Suprapubic skin (tissue), 4 donors: ENCODE results near the gene ESF1. TPM values are rescaled to one million over a fixed set of nuclear protein-coding genes. Genes with fewer than 3 reads are reported as not detected.

ENCODE experiments used
- DNase-seq, 2 donors: peaks; one replicate each; pipeline ENCODE4 v3.0.0-alpha.2; 2019; ENCODE audit warnings: low spot score in 2 of 2
- H3K27ac ChIP-seq: fragments of 200-600 bp; sonication (generic); one replicate; pipeline ENCODE4 v1.5.1; 2019
- H3K27me3 ChIP-seq: fragments of 200-600 bp; sonication (generic); one replicate; pipeline ENCODE4 v1.5.1; 2019
- H3K36me3 ChIP-seq: fragments of 200-600 bp; sonication (generic); one replicate; pipeline ENCODE4 v1.5.1; 2019
- H3K4me1 ChIP-seq: fragments of 200-600 bp; sonication (generic); one replicate; pipeline ENCODE4 v1.5.1; 2019
- H3K4me3 ChIP-seq: fragments of 200-600 bp; sonication (generic); one replicate; pipeline ENCODE4 v1.5.1; 2019; ENCODE audit warnings: mild to moderate bottlenecking
- H3K9me3 ChIP-seq: fragments of 200-600 bp; sonication (generic); one replicate; pipeline ENCODE4 v1.5.1; 2019
- EP300 ChIP-seq: sonication (generic); formaldehyde crosslinking; IDR thresholded peaks from one replicate; pipeline ENCODE4 v1.6.1; 2017; ENCODE audit warnings: antibody characterized with exemption
- POLR2A ChIP-seq, 2 donors: fragments of 450-650 bp; IDR thresholded peaks; one replicate each; pipeline ENCODE4 v1.6.1; 2017; ENCODE audit warnings: antibody characterized with exemption in 2 of 2, mild to moderate bottlenecking in 2 of 2, moderate library complexity in 2 of 2
- POLR2AphosphoS5 ChIP-seq, 3 donors: sonication (generic); formaldehyde crosslinking; IDR thresholded peaks; one replicate each; pipeline ENCODE4 v1.6.1; 2017; ENCODE audit warnings: antibody characterized with exemption in 3 of 3
- WGBS: methylation state at CpG from one replicate; pipeline ENCODE4 v1.1.5; 2018; 5-methylcytosine and 5-hydroxymethylcytosine counted together
- total RNA-seq, 4 donors: library from RNA; depleted of rRNA; stranded (reverse); fragments of >200 nt; gene quantifications; one replicate each; pipeline ENCODE4 v1.1.0, GENCODE V29; 2016
- TF ChIP-seq, protein P1 (sequence below), 2 donors: fragments of 200-600 bp in 1 of 2; fragments of 450-650 bp in 1 of 2; sonication (generic) in 1 of 2; IDR thresholded peaks; one replicate each; pipeline ENCODE4 v1.5.1; 2016 to 2019; ENCODE audit warnings: antibody characterized with exemption in 2 of 2, mild to moderate bottlenecking in 1 of 2, moderate library complexity in 1 of 2

The ESF1 gene
- total RNA-seq, 4 donors from 2014 or later = 9.0 to 20.4 (median 10.9) TPM

DNA sequence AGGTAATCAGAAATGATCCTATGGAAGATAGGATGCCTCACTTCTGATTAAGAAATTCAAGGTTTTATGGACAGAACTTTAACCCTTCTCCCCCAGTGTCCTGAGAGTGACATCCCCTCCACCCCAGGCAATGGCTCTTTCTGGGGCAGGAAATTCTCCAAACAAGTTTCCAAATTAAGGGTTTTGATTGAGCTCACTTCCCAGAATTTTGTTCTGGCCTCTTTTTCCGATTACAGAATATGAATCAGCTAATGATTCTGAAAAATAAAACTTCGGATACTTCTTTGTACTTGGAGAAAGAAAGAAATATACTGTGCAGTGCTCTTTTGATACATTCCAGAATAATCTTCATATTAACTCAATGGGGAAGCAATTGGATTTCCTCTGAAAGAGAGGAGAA lies 113.2 kb downstream of the ESF1 start:
- 48% methylated on average over 2 of the region's 2 CpGs for WGBS
- peak overlapping the region; percentile 56 for H3K27ac ChIP-seq
- no peaks in the 10 kb centered on the region for H3K9me3 ChIP-seq
- H3K27me3 ChIP-seq = no peaks in the 10 kb centered on the region
- H3K4me3 ChIP-seq = no peak overlapping the region
- no peaks in the 10 kb centered on the region for H3K36me3 ChIP-seq
- H3K4me1 ChIP-seq = peaks cover 14% of the 10 kb centered on the region
- TF ChIP-seq POLR2A (IDR thresholded peaks at IDR 0.05) (no peak), POLR2AphosphoS5 (IDR thresholded peaks at IDR 0.05) (no peak), EP300 (no peak)
- TF ChIP-seq, protein P1, sequence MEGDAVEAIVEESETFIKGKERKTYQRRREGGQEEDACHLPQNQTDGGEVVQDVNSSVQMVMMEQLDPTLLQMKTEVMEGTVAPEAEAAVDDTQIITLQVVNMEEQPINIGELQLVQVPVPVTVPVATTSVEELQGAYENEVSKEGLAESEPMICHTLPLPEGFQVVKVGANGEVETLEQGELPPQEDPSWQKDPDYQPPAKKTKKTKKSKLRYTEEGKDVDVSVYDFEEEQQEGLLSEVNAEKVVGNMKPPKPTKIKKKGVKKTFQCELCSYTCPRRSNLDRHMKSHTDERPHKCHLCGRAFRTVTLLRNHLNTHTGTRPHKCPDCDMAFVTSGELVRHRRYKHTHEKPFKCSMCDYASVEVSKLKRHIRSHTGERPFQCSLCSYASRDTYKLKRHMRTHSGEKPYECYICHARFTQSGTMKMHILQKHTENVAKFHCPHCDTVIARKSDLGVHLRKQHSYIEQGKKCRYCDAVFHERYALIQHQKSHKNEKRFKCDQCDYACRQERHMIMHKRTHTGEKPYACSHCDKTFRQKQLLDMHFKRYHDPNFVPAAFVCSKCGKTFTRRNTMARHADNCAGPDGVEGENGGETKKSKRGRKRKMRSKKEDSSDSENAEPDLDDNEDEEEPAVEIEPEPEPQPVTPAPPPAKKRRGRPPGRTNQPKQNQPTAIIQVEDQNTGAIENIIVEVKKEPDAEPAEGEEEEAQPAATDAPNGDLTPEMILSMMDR (IDR thresholded peaks at IDR 0.05) = no peak
- no peak for DNase-seq

DNA sequence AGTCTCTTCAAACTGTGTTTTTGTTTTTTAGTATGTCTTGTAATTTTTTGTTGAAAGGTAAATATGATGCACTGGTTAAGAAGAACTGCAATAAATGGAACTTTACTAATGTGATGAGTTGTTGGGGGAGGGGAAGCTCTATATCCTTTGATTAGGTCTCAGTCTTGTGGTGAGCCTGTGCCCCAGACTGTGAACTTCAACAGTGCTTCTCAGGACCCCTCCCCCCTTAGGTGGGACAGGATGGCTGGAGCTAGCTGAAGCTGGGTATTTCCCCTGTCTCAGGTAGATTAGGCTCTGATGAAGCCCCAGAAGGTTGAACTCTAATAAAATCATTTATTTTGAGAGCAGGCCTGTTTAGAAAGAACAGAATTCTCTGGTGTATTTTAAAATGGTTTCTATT lies 114.6 kb downstream of the ESF1 start:
- Histone ChIP-seq H3K27ac (no peak overlapping the region), H3K27me3 (no peaks in the 10 kb centered on the region), H3K4me1 (peaks cover 14% of the 10 kb centered on the region), H3K36me3 (no peaks in the 10 kb centered on the region), H3K9me3 (no peaks in the 10 kb centered on the region), H3K4me3 (no peak overlapping the region)
- TF ChIP-seq POLR2AphosphoS5 (IDR thresholded peaks at IDR 0.05) = no peak
- TF ChIP-seq, protein P1 (IDR thresholded peaks at IDR 0.05) = no peak
- no peak for TF ChIP-seq EP300
- TF ChIP-seq POLR2A (IDR thresholded peaks at IDR 0.05) = no peak
- no peak for DNase-seq

DNA sequence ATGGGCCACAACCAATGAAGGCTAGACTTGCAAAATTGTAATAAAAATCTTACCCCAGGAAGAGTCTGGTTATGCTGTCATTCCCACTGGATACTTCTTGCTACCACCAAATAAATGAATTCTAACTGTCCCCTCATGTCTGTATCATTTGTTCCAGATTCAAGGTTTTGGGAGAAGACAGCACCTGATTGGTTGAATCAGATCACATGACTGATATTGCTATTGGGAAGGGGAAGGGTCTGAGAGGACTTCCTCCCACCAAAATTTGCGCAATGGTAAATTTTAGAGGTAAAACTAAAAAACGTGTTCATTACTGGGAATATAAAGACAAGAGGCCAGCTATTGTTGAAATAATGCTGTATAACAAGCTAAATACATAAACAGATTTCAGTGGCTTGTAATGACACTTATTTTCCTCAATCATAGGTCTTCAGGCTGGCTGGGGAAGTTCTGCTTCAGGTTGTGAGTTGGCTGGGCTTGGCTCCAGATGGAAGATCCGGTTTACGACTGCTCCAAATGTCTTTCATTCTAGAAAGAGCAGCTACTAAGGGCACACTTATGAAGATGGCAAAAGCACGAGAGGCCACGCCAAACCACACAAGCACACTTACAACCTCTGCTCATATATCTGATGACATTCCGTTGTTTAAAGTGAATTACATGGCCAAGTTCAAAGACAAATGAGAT lies 118.9 kb downstream of the ESF1 start:
- H3K36me3 ChIP-seq = no peaks in the 10 kb centered on the region
- TF ChIP-seq EP300 = no peak
- TF ChIP-seq, protein P1 (IDR thresholded peaks at IDR 0.05) = no peak
- no peak for TF ChIP-seq POLR2AphosphoS5 (IDR thresholded peaks at IDR 0.05)
- no peak for TF ChIP-seq POLR2A (IDR thresholded peaks at IDR 0.05)
- 80% methylated on average over 7 of the region's 7 CpGs for WGBS

More for the DNA sequence above, 118.9 kb downstream of the ESF1 start:
- Histone ChIP-seq H3K27ac (no peak overlapping the region), H3K9me3 (no peaks in the 10 kb centered on the region), H3K4me1 (peaks cover 4% of the 10 kb centered on the region), H3K4me3 (no peak overlapping the region), H3K27me3 (no peaks in the 10 kb centered on the region)
- DNase-seq = no peak

Other genes starting within 250 kb of the ESF1 start
- 10 to 100 TPM in 2 of 4 donors, 1 to 10 TPM in 2; 8.2 to 25.6 (median 9.9) TPM for gene TASP1, start 146.0 kb downstream of the ESF1 start, total RNA-seq
- gene NDUFAF5, start 109 bp upstream of the ESF1 start, total RNA-seq = 10 to 100 TPM in 3 of 4 donors, 1 to 10 TPM in 1; 5.3 to 47.9 (median 20.1) TPM
- gene SEL1L2, start 205.7 kb upstream of the ESF1 start, total RNA-seq = not detected
- 10 to 100 TPM; 12.6 to 60.3 (median 18.9) TPM for gene MACROD2, start 210.6 kb upstream of the ESF1 start, total RNA-seq